GM19324 (cell line): ENCODE results near the gene GPAM.

ENCODE experiments used
- ATAC-seq: cut with Tn5 transposase; IDR thresholded peaks from one replicate; pipeline ENCODE4 v1.9.1; 2021; ENCODE audit warnings: mild to moderate bottlenecking, moderate library complexity; ENCODE audit not compliant: unreplicated experiment, low FRiP score

Gene GPAM

DNA sequence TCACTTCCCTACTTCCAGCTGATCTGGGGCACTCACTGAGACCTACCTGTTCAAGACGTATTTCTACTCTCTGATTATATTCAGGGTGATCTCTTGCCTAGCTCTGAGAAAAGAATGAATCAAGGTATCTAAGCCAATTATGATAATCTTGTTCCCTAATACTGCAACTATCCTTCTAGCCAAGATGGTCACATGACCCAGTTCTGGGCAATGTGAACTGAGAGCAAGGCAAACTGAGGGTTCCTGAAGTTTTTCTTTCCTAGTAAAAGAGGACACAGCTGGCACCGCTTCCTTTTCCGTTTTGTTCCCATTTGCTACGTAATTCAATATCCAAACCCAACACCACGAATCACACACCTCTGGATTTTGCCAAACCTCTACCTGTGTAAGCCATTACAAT, 5.9 kb upstream of the GPAM start:
- no peak for ATAC-seq

DNA sequence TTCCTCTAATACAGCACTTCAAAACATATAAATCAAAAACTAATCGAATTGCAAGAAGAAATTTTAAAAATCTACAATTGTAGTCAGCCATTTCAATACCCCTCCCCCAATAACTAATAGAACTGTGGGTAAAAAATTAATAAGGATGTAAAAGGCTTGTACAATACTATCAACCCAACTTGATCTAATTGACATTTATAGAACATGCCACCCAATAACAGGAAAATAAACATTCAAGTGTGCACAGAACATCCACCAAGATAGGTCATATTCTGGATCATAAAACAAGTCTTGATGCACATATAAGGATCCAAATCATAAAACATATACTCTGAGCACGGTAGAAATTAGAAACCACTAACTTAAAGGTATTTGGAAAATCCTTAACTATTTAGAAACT, 4.0 kb upstream of the GPAM start:
- no peak for ATAC-seq

DNA sequence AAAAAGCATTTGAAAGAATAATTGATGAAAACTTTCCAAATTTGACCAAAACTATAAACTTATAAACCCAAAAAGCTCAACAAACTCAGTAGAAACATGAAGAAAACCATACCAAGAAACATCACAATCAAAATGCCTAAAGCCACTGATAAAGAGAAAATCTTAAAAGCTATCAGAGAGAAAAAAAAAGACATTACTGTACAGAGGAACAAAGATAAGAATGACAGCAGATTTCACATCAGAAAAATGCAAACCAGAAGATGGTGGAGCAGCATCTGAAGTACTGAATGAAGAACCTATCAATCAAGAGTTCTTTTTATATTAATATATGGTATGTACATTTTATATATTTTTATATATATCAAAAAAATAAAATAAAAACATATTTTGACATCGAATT, 2.4 kb upstream of the GPAM start:
- no peak for ATAC-seq

DNA sequence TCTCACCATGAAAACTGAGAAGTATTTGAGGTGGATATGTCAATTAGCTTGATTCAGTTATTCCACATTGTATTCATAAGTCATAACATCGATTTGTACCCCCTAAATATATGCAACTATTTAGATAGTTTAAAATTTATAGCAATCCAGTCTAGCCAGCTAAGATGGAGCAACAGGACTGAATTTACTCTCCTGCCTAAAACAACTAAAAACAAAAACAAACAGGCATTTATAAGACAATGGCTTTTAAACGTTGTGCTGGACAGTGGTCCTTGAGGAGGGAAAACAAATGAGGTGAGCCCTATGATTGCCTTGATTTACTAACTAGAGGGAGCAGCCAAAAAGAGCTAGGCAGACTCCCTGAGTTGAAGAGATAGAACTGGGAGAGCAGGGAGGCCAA, 814 bp upstream of the GPAM start:
- no peak for ATAC-seq

DNA sequence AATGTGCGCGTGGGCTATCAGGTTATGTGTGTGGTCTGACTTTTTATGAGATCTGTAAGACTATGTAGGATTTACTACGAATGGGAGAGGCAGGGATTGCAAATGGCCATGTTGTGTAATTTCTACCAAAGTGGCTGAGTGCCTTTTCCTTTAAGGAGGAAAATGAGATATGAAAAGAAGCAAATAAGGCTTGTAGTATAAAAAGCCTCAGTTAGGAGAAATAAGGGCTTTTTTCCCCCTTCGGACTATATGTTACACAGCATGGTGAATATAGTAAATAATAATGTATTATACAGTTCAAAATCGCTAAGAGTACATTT, 447 bp upstream of the GPAM start:
- ATAC-seq, result no peak

DNA sequence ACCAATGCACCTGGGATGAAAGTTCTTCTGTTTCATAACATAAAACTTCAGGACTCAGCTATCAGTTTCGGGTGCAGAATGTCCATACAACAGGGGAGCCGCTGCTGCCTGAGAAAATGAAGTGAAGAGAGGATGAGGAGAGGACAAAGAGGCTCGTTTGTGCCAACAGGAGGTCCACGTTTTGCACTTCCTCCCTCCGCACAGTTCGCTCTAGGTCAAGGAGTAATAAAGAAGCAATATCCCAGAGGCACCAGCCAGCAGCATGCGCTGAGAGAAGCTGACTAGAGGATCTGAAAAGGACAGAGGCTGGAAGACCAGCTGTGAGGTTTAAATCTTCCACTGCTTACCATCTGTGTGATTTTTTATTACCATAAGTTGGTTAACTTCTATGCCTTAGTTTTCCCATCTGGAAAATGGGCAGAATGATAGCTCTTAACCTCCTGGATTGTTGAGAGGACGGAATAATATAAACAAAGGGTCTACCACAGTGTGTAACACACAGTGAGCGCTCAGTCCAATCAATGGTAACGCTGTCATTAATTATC, 709 bp downstream of the GPAM start:
- no peak for ATAC-seq

DNA sequence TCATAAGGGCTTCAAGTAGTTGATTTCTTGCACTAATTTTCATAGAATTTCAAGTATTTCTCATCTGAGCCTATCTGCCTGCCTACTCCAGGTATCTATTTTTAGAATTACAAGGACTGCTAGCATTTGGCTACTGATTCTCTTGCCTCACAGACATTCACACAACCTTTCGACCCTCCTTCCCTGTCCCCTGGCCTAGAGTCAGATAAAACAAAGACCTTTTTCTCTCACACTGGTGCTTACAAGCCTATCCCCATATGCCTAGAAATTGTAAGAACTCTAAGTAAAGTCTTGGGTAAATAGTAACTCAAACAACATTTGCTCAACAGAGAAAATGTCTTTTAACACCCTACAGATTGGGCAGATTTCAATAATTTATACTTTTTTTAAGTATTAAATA, 6.3 kb downstream of the GPAM start:
- ATAC-seq, result no peak

DNA sequence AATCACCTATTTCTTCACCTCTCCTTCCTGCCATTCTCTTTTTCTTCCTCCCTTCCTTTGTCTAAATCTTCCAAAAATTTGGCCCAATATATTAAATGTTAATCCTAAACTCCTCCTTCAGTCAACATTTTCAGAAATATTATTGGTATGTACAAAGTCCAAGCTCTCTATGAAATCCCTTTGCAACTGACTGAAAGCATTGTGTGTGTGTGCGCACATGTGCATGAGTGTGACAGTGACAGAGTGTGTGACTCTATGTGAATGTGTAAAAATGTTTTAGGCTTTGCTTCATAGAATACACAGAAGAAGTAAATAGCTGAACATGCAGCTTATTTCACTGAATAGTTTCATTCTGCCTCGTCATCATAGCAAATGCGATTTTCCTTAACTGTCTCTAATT, 7.0 kb downstream of the GPAM start:
- ATAC-seq, result no peak

DNA sequence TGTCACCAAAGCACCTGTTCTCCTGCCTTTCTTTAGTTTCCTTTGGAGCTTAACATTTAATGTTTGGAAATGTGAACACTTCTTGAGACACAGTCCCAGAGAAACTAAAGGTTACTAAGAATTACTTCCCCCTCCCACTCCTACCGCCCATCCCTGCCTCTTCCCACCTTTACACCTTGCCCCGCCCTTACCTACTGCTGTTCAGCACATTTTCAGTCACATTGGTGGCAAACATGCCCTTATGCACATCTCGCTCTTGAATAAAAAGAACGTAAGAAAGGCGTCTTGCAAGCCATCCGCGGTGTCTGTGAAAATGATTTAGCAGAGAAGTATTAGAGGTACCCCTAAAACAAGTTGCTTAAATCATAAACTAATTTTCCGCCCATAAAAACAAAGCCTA, 8.2 kb downstream of the GPAM start:
- no peak for ATAC-seq

DNA sequence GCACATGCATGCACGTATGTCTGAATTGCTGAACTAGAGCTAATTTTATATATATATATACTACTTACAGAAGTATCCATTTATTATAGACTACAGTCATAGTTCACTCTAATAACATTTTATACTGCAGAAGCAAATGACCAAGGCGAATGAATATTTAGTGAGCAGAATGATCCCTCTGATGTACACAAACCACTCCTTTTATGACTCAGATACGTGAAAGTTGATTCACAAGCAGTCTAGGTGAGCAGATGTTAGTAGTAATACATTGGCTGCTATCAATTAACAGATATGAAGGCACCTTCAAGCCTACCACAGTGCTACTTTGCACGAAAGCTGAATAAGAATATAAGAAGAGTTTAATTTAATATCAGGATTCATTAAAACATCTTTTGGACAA, 10.4 kb downstream of the GPAM start:
- no peak for ATAC-seq

DNA sequence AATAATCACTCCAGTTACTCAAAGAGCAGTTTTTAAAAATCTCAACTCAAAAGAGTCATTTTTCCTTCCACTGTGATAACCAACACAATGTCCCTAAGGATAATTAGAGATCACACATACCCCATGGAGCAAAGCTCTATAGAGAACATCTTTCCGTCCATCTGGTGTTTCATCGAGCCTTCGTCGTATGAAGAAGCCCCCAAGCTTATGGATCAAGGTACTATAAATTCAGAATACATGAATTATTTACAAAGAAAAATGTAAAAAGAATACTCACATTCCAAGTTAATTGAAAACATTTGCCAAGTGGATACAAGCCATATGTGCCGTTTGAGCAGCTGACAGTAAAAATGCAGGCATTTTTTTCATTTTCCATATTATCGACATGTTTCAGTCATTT, 14.8 kb downstream of the GPAM start:
- no peak for ATAC-seq

DNA sequence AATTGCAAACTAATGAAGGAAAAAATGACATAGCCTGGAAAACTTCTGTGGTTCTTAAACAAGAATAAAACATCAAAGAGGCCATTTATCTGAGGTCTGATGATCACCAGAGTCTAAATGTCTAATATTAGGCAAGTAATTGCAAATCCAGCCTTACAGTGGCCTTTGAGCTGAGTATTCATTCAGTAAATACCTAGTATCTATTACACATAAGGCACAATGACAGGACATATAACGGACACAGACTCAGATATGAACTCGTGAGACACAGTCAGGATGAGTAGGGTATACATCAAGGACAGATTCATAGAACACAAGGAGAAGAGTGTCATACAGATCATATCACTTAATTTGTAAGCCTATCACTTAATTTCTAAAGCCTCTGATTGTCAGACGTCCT, 16.8 kb downstream of the GPAM start:
- no peak for ATAC-seq

DNA sequence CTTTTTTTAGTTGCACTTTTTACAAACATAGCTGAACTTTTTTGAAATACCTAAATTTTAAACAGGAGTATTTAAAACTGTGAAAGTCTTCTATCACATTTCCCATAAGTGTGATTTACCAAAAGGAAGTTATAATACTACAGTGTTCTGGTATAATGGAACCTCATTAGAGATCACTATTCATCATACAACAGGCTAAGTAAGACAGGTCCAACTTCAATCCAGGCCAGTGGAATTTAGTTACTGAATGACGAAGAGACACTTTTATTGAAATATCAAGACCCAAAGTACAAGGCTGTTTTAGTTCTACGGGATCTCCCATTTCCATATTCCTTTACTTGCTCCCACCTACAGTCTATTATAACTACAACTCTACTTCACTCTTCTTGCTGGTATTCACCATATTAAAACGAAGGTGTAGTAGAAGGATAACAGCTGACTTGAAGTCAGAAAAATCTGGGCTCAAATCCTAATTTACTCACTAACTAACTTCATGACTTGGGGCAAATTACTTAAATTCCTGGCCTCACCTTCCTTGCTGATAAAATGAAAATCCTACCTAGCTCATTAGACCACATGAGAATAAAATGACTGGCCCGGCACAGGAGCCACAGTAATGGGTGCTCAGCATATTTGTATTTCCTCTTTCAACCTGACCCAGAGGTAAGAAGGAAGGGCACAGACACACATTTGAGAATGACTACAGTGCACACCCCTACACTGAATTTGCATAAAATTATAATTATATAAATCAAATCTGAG, 21.6 kb downstream of the GPAM start:
- no peak for ATAC-seq

DNA sequence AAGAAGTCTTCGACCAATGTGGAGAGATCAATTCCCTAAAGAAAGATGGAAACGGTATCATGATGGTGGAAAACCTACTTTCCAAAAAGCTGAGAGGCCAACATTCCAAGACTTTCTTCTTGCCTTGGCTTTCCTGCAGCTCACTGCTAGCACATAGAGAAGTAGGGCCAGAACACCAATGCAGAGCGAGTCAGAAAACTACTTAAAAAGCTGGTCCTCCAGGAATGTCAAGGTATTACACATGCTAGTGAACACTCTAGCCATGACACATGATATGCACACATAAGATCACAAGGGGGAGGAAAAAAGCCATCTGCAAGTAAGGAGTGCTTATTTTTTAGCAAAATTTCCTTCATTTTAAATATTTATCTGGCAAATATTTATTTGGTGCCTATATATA, 22.7 kb downstream of the GPAM start:
- ATAC-seq, result no peak

DNA sequence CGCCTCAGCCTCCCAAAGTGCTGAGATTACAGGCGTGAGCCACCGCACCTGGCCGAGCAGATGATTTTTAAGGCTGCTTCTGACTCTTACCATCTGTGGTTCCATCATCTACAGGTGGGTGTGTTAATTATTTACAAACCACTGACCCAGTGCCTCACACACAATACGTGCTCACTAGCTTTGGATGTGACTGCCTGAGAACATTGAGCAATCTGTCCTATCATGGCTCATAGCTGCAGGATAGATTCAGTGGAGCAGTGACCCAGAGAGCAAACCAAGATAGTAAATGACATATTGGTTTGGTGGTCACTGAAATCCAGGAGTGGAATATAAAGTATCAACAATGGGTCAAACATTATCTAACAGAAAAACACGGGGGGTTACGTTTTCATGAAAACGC, 24.1 kb downstream of the GPAM start:
- ATAC-seq, result no peak

DNA sequence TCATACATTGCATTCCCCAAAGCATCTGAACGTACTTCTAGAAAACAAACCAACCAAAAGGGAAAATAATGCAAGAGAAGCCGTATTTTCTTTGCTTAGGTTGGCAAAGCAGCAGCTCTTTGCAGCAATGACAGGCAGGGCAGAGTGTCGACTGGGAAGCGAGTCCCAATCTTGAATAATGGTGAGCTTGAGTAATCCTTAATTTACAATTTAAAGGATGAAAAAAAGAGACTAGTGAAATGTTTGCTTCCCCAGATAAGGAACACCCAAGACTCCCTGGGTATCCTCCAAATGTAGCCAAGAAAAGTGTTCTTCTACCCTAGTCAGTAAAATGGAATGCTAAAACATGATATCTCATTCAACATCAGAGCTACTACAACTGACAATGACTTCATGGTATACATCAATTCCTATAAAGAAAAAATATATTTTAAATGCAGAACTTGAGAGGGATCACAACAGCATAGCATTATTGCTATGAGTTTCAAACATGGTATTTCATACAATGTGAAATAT, 32.0 kb downstream of the GPAM start:
- no peak for ATAC-seq

DNA sequence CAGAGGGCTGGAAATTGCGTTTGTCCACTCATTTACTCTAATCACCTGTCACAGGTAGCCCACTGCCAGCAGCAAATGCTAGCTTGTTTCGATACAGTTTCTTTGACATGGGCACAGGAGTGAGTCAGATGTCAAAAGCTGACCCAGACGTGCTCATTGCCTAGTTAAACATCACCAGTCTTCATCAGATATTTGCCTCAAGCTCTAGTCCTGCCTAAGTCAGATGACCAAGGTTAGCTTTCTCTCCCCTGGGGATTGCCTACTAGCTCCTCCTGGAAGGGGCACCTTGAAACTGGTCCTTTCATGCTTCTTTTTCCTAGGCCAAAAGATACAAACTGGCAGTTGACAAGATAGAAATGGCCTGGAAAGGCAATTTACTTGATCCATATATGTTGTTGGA, 35.2 kb downstream of the GPAM start:
- ATAC-seq, result no peak

DNA sequence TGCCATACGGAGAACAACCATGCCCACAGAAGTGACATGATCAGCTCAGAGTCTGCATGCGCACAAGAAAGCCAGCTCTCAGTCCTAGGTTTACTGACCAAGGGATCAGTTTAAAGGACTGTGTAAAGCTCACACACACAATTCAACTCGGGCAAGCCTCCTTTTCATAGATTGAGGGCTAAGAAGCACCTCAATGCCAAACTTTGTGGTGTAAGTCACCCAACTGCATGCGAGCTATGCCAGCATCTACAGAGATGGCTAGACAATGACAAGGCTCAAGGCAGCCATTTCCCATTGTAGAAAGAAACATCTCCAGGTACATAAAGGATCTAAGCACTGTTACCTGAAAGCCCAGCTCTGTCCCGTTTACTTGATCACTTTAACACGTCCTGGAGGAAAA, 36.8 kb downstream of the GPAM start:
- ATAC-seq, result no peak

DNA sequence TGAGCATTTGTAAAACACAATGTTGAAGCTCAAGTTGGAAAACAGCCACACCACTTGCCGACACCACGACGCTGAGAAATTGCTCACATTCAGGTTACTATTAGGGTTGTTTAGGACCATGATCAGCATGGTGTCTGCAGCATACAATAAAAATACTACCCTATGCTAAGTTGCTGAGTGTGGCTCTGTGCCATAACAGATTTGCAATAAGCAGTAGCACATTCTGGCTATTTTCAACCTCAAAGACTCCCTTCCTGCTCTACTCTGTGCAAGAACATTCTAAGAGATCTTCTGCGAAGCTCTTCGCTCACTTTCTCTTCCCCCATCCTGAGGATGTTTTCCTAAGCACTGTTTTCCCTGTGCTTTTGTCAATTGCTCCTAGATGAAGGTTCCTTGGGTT, 38.3 kb downstream of the GPAM start:
- no peak for ATAC-seq

DNA sequence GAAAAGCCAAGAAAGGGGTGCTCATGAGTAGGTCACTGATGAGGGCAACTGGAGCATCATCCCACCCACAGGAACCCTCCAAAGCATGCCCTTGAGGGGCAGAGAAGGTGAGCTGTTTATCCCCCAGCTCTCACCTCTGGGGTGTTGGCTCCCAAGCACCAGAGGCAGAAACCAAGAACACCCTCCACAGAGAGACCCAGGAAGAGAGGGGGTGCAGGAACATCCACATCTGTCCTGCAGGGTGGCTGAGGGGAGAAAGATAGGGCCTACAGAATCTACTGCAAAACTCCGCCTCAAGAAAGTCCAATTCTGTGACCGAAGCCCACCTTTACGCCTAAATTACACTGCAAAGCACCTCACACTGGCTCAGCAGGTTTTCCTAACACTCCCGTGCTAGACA, 40.1 kb downstream of the GPAM start:
- ATAC-seq, result no peak

DNA sequence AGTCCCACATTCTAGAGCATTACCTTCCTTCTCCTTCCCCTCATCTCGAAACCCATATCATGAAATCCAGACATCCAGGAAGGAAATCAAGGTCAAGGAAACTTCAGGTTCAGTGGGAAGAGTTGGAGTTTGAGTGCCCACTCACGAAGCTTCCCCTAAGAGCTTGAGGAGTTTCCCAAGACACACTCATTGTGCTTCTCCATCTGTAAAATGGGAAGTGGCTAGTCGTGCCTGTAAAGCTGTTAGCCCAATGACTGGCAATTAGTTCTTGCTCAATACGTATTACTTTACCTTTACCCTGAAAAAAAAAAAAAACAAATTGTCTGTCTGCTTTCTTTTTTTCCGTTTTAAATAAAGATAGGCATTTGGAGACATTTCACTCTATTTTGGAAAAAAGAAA, 42.3 kb downstream of the GPAM start:
- no peak for ATAC-seq

DNA sequence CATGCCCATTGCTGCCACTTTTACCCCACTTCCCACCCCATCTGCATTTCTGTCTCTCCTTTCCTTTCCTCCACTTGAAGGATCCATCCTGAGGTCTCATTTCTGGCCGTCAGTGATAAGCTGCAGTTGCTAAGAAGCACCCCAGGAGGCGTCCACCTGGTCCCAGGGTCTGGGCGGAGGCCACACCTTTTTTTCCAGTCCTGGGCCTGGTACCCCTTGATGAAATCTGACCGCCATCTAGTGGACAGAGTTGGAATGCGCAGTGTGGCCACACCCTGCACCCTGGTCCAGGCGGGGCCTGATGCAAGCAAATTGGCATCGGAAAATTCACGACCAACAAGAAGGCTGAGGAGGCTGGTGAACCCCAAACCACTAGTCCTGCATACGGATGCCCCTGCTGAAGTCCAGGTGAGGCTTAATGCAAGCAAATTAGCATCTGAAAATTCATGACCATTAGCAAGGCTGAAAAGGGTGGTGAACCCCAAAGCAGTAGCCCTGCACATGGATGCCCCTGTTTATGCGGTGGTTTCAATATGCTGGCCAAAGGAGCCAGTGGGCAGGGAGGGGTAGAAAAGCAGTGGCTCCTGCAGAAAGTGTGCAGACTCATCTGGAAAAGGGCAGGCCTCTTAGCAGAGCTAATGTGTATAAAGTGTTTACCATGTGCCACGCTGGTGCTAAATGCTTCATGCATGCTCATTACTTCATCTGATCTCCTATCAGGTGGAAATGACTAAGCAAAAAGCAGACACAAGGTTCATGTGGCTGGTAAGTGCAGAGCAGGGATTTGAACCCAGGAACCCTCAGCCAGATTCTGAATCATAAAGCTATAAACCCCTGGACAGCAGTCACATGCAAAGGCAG, 43.2 kb downstream of the GPAM start:
- ATAC-seq, result peak; percentile 98
